Activated CD4-positive, alpha-beta T cell treated with anti-CD3 and anti-CD28 coated beads, Interleukin-2, amount 10 ng/mL, durations not matched to agents 7 days and 5 days (primary cell): Measurements from ENCODE around the gene NAA30. TPM values are rescaled to one million over a fixed set of nuclear protein-coding genes. Genes with fewer than 3 reads are reported as not detected.
"Not testable (repeated sequence)": the region's sequence is repeated elsewhere in the genome, so short reads cannot be mapped to it uniquely, and the experiment has no call there.

Source experiments
- CTCF ChIA-PET: fragments of 350-600 bp; sonication (Branson Sonifier 250); formaldehyde crosslinking; loops from one replicate; lab custom pipeline; 2021; ENCODE audit warnings: antibody characterized with exemption; lab: Charles Lee
- POLR2A ChIA-PET: fragments of 350-600 bp; sonication (Branson Sonifier 250); formaldehyde crosslinking; loops from one replicate; lab custom pipeline; 2021; ENCODE audit warnings: antibody characterized with exemption; lab: Charles Lee
- DNase-seq: peaks from one replicate; pipeline ENCODE4 v3.0.0-alpha.2; 2020
- H3K27ac Mint-ChIP-seq: one replicate; pipeline ENCODE4 v1.8.0; 2021; ENCODE audit warnings: mild to moderate bottlenecking, moderate library complexity, mixed read lengths
- H3K27me3 Mint-ChIP-seq: one replicate; pipeline ENCODE4 v1.8.0; 2021; ENCODE audit warnings: mixed read lengths
- H3K36me3 Mint-ChIP-seq: one replicate; pipeline ENCODE4 v1.8.0; 2021; ENCODE audit warnings: low read depth, mixed read lengths
- H3K4me1 Mint-ChIP-seq: one replicate; pipeline ENCODE4 v1.8.0; 2021; ENCODE audit warnings: mixed read lengths
- H3K4me3 Mint-ChIP-seq: one replicate; pipeline ENCODE4 v1.8.0; 2021; ENCODE audit warnings: mild to moderate bottlenecking, moderate library complexity, mixed read lengths
- H3K9me3 Mint-ChIP-seq: one replicate; pipeline ENCODE4 v1.8.0; 2021; ENCODE audit warnings: mixed read lengths
- total RNA-seq, 2 experiments: library from RNA; stranded (reverse); gene quantifications; one replicate each; pipeline ENCODE4 v1.2.3, GENCODE V29; 2021

Gene NAA30
- total RNA-seq = 10 to 100 TPM; 16.3 to 18.2 TPM

- Mint-ChIP-seq H3K27me3 (no peaks in the 10 kb centered on the region), H3K9me3 (no peaks in the 10 kb centered on the region), H3K27ac (peak within 1 kb of the TSS; percentile 97), H3K4me1 (peaks cover 46% of the 10 kb centered on the region), H3K36me3 (peaks cover 16% of the 10 kb centered on the region), H3K4me3 (peak within 1 kb of the TSS; percentile 93)
- ChIA-PET CTCF (interaction anchor here (0.6 to 1.4 kb wide), 5 partner anchors 9 to 599 kb away, joined by 3 to 5 read pairs (median 3); no protein-coding TSS in a partner anchor), POLR2A (interaction anchor here (0.6 to 0.7 kb wide), 2 partner anchors 121 to 812 kb away, joined by 3 to 4 read pairs; no protein-coding TSS in a partner anchor)
- peak; percentile 96 for DNase-seq
Observed at GRCh38 chr14:57390037-57390805, at the start of gene NAA30. Gene NAA30, plus strand, starts transcription at chr14:57390586. Its CDS starts 372 bp downstream, at chr14:57390958.

DNA sequence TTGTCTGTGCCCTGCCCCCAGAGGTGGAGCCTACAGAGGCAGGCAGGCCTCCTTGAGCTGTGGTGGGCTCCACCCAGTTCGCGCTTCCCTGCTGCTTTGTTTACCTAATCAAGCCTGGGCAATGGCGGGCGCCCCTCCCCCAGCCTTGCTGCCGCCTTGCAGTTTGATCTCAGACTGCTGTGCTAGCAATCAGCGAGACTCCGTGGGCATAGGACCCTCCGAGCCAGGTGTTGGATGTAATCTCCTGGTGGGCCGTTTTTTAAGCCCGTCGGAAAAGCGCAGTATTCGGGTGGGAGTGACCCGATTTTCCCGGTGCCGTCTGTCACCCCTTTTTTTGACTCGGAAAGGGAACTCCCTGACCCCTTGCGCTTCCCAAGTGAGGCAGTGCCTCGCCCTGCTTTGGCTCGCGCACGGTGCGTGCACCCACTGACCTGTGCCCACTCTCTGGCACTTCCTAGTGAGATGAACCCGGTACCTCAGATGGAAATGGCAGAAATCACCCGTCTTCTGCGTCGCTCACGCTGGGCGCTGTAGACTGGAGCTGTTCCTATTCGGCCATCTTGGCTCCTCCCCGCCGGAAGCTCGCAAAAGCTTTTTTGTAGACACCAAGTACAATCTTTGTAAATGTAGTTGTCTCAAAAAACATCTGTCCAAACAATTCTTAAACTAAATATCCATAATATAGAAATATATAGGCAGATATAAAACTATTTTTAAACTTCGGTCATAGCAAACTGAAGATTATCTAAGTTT, 46.7 kb upstream of the NAA30 start:
- H3K36me3 Mint-ChIP-seq, CTCF ChIA-PET, DNase-seq, H3K9me3 Mint-ChIP-seq, H3K27me3 Mint-ChIP-seq, H3K27ac Mint-ChIP-seq, H3K4me3 Mint-ChIP-seq, H3K4me1 Mint-ChIP-seq: not testable (repeated sequence)
- POLR2A ChIA-PET = interaction anchor here (0.6 kb wide), 1 partner anchor 23 kb away, joined by 4 read pairs; no protein-coding TSS in a partner anchor

- H3K27ac Mint-ChIP-seq = no peak overlapping the region
- POLR2A ChIA-PET = no interaction called here
- no peaks in the 10 kb centered on the region for H3K4me1 Mint-ChIP-seq
- H3K27me3 Mint-ChIP-seq = peaks cover 13% of the 10 kb centered on the region
- H3K4me3 Mint-ChIP-seq = no peak overlapping the region
- no peaks in the 10 kb centered on the region for H3K36me3 Mint-ChIP-seq
- CTCF ChIA-PET = interaction anchor here (0.6 kb wide), 1 partner anchor 1754 kb away, joined by 4 read pairs; no protein-coding TSS in a partner anchor
- no peak for DNase-seq
- no peaks in the 10 kb centered on the region for H3K9me3 Mint-ChIP-seq
Observed at GRCh38 chr14:57345106-57345505, 45.3 kb upstream of the NAA30 start.

GRCh38 chr14:57346741-57347140, 43.6 kb upstream of the NAA30 start:
- H3K36me3 Mint-ChIP-seq = no peaks in the 10 kb centered on the region

GRCh38 chr14:57352396-57353170, 37.8 kb upstream of the NAA30 start:
- CTCF ChIA-PET = no interaction called here

More at GRCh38 chr14:57346741-57347140, 43.6 kb upstream of the NAA30 start:
- Mint-ChIP-seq H3K27ac (no peak overlapping the region), H3K4me1 (no peaks in the 10 kb centered on the region), H3K27me3 (peaks cover 13% of the 10 kb centered on the region), H3K4me3 (no peak overlapping the region), H3K9me3 (no peaks in the 10 kb centered on the region)
- no peak for DNase-seq
- ChIA-PET CTCF (no interaction called here), POLR2A (no interaction called here)

DNA sequence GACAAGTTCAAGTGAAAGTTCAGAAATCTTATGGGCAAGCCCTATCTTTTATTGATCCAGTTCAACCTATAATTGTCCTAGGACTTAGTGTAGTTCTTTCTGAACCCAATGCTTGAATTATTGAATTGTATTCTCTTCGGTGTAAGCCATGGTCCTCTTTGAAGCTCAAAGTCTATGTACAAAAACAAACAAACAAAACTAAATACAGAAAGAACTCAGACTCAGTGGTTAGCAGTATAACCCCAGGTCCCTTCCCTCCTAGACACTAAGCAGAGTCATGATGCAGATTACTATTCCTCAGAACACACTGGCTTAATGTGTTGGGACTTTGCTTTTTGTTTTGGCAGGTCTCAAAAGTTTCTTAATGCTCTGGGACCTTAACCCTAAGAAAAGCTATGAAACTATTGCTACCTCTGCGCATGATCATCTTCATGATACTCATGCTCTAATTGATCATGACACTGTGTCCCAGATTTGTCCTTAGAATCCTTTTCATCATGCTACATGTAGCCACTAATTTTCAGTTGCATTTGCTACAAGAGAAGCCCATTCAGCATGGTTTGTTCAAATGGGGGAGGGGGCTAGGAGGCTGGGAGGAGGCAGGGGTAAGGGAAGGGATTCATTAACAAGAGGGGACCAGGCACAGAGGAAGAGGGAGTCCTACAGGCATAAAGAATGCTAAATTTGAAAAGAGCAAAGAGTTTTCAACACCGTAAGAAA, 35.1 kb upstream of the NAA30 start:
- ChIA-PET CTCF (no interaction called here), POLR2A (no interaction called here)
- peaks cover 18% of the 10 kb centered on the region for H3K27me3 Mint-ChIP-seq
- H3K27ac Mint-ChIP-seq = no peak overlapping the region
- no peaks in the 10 kb centered on the region for H3K9me3 Mint-ChIP-seq
- no peak for DNase-seq
- H3K36me3 Mint-ChIP-seq = no peaks in the 10 kb centered on the region
- no peaks in the 10 kb centered on the region for H3K4me1 Mint-ChIP-seq
- no peak overlapping the region for H3K4me3 Mint-ChIP-seq

More at GRCh38 chr14:57352396-57353170, 37.8 kb upstream of the NAA30 start:
- POLR2A ChIA-PET = no interaction called here
- Mint-ChIP-seq H3K4me3 (no peak overlapping the region), H3K4me1 (no peaks in the 10 kb centered on the region), H3K36me3 (no peaks in the 10 kb centered on the region), H3K27ac (no peak overlapping the region), H3K27me3 (peaks cover 16% of the 10 kb centered on the region), H3K9me3 (no peaks in the 10 kb centered on the region)
- no peak for DNase-seq

DNA sequence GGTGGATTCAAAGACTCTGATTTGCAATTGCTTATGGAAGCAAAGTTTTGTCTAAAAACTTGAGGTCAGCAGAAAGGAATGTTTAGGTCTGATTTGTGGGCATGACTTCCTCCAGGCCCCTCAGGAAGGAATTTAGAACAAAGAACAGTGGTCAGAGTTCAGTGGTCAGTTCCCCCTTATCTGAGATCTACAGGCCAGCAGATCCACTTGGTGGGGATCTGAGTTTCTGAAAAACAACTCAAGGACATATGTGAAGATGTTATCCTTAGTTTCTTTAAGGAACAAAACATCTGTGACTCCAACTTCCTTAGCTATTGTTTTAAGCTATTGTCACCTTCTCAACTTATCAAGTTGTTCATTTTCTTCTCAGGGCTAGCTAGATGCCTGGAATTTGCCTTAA, 28.0 kb upstream of the NAA30 start:
- POLR2A ChIA-PET = no interaction called here
- H3K4me3 Mint-ChIP-seq = no peak overlapping the region
- no peaks in the 10 kb centered on the region for H3K9me3 Mint-ChIP-seq
- no peak overlapping the region for H3K27ac Mint-ChIP-seq
- H3K36me3 Mint-ChIP-seq = no peaks in the 10 kb centered on the region
- CTCF ChIA-PET = interaction anchor here (0.6 kb wide), 1 partner anchor 157 kb away, joined by 5 read pairs; no protein-coding TSS in a partner anchor
- DNase-seq = no peak
- H3K27me3 Mint-ChIP-seq = peaks cover 14% of the 10 kb centered on the region
- no peaks in the 10 kb centered on the region for H3K4me1 Mint-ChIP-seq

DNA sequence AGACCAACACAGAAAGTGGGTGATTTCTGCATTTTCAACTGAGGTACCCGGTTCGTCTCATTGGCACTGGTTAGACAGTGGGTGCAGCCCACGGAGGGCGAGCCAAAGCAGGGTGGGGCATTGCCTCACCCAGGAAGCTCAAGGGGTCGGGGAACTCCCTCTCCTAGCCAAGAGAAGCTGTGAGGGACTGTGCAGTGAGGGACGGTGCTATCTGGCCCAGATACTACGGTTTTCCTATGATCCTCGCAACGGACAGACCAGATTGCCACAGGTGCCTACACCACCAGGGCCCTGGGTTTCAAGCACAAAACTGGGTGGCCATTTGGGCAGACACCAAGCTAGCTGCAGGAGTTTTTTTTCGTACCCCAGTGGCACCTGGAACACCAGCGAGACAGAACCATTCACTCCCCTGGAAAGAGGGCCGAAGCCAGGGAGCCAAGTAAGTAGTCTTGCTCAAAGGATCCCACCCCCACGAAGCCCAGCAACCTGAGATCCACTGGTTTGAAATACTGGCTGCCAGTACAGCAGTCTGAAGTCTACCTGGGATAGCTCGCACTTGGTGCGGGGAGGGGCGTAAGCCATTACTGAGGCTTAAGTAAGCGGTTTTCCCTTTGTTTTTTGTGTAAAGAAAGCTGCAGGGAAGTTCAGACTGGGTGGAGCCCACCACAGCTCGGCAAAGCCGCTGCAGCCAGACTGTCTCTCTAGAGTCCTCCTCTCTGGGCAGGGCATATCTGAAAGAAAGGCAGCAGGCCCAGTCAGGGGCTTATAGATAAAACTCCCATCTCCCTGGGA, 25.5 kb upstream of the NAA30 start:
- no peaks in the 10 kb centered on the region for H3K9me3 Mint-ChIP-seq
- no peaks in the 10 kb centered on the region for H3K36me3 Mint-ChIP-seq
- no peaks in the 10 kb centered on the region for H3K4me1 Mint-ChIP-seq
- no peak for DNase-seq
- POLR2A ChIA-PET = no interaction called here
- CTCF ChIA-PET = no interaction called here
- H3K27me3 Mint-ChIP-seq = peaks cover 19% of the 10 kb centered on the region
- no peak overlapping the region for H3K27ac Mint-ChIP-seq
- H3K4me3 Mint-ChIP-seq = no peak overlapping the region

DNA sequence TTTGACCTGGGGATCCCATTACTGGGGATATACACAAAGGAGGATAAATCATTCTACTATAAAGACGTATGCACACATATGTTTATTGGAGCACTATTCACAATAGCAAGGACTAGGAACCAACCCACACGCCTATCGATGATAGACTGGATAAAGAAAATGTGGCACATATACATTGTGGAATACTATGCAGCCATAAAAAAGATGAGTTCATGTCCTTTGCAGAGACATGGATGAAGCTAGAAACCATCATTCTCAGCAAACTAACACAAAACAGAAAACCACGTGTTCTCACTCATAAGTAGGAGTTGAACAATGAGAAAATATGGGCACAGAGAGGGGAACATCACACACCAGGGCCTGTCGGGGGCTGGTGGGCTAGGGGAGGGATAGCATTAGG, 20.2 kb upstream of the NAA30 start:
- peaks cover 22% of the 10 kb centered on the region for H3K27me3 Mint-ChIP-seq
- CTCF ChIA-PET, H3K9me3 Mint-ChIP-seq, H3K4me3 Mint-ChIP-seq, POLR2A ChIA-PET, H3K36me3 Mint-ChIP-seq, H3K4me1 Mint-ChIP-seq, H3K27ac Mint-ChIP-seq, DNase-seq: not testable (repeated sequence)

GRCh38 chr14:57371013-57371412, 19.4 kb upstream of the NAA30 start:
- H3K9me3 Mint-ChIP-seq = no peaks in the 10 kb centered on the region
- ChIA-PET POLR2A (no interaction called here), CTCF (no interaction called here)
- peak overlapping the region; percentile 62 for H3K27ac Mint-ChIP-seq
- no peaks in the 10 kb centered on the region for H3K36me3 Mint-ChIP-seq
- peaks cover 22% of the 10 kb centered on the region for H3K27me3 Mint-ChIP-seq
- H3K4me1 Mint-ChIP-seq = no peaks in the 10 kb centered on the region
- DNase-seq = no peak
- H3K4me3 Mint-ChIP-seq = no peak overlapping the region

- Mint-ChIP-seq H3K27ac (no peak overlapping the region), H3K27me3 (peaks cover 7% of the 10 kb centered on the region), H3K4me1 (no peaks in the 10 kb centered on the region), H3K9me3 (no peaks in the 10 kb centered on the region), H3K36me3 (no peaks in the 10 kb centered on the region), H3K4me3 (no peak overlapping the region)
- no peak for DNase-seq
- ChIA-PET CTCF (interaction anchor here (1.3 kb wide), 1 partner anchor 15 kb away, joined by 3 read pairs; the partner anchor contains the start of gene NAA30), POLR2A (no interaction called here)
Observed at GRCh38 chr14:57375156-57375555, 15.2 kb upstream of the NAA30 start.
